Ecto neural progenitor cell (in vitro differentiated cells): ENCODE data around the gene WWP2.
"Not testable (repeated sequence)": the region's sequence is repeated elsewhere in the genome, so short reads cannot be mapped to it uniquely, and the experiment has no call there.

Experiments
- DNase-seq: peaks from one replicate; pipeline ENCODE4 v3.0.0-alpha.2; 2018; ENCODE audit warnings: low spot score

The WWP2 gene

DNA sequence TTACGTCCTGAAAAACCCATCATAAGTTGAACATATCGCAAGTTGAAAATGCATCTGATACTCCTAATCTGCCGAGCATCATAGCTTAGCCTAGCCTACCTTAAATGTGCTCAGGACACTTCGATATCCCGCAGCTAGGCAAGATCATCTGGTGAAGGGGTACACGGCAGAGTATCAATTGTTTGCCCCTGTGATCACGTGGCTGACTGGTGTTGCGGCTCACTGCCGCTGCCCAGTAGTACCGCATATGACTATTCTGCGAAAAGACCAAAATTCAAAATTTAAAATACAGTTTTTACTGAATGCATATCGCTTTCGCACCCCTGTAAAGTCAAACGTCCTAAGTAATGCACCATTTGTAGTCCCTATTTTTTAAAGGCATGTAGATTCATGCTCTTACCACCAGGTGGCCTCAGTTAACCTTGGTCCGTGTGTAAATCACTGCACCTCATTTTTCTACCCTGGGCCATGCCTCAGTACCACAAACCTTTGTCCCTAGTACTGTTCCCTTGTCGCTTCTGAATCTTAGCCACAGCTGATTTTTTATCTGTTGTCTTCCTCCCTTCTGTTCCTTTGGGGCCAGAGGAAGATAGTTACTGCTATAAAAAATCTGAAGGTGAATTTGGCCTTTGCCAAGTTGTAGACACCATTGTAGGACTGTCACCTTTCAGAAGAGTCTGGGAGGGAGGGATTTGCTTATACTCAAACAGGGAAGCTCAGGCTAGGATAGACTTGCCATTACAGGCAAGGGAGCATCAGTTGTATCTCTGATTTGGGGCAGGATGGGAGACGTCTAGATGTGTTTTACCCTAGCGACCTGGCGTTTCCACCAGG, 34.4 kb downstream of the WWP2 start:
- peak; percentile 53 for DNase-seq

DNA sequence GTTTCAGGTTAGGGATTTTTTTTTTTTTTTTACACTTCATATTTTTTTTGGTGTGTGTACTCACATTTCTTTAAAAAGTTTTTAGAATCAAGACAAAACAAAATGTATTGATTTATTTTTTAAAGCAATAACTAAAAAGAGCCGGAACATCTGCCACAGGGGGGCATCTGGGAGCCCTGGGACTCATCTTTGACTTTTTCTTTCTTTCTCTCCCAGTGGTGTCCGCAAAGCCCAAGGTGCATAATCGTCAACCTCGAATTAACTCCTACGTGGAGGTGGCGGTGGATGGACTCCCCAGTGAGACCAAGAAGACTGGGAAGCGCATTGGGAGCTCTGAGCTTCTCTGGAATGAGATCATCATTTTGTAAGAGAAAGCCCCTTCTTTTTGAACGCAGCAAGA, 36.3 kb downstream of the WWP2 start:
- no peak for DNase-seq

DNA sequence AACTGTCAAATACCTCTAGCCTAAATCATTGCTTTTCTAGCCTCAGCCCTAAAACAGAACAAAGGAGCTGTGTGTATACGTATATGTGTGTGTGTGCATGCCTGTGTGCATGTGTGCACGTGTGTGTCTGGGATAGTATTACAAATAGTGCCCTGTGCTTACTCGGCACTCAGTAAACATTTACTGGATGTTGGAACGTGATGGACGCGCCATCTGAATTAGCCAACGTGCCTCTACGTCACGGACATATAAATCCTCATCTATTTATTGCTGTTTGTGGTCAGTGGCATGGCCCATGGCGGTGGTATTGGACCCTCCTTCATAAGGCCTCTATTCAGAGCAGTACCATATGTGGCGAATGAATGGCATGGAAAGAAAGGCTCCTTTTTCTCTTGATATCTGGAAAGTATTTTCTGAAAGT, 37.5 kb downstream of the WWP2 start:
- DNase-seq: no peak

DNA sequence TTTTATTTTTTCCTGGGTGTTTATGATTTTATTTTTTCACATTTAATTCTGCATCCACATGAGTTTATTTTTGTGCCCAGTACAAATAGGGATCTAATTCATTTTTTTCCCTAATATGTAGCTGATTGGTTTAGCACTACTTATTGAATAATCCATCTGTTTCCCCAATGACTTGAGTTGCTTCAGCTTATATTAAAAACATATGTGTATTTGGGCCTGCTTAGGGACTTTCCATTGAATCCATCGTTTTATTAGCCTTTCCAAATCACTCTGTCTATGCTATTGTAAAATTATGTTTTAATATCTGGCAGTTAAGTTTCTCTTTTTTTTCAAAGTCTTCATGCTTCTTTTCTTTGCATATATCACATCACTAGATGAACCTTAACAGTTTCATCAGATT, 42.2 kb downstream of the WWP2 start:
- DNase-seq: no peak

DNA sequence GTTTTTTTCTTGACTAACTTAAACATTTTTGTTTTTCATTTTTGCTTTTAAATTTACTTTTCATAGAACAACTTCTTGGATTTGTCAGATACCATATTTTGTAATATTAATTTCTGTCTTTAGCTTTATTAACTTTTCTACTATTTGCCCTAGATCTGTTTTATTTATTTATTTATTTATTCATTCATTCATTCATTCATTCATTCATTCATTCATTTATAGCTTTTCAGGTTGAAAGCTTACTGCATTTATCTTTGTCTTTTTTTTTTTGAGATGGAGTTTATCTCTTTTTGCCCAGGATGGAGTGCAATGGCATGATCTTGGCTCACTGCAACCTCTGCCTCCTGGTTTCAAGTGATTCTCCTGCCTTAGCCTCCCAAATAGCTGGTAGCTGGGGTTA, 44.6 kb downstream of the WWP2 start:
- not testable (repeated sequence) for DNase-seq

DNA sequence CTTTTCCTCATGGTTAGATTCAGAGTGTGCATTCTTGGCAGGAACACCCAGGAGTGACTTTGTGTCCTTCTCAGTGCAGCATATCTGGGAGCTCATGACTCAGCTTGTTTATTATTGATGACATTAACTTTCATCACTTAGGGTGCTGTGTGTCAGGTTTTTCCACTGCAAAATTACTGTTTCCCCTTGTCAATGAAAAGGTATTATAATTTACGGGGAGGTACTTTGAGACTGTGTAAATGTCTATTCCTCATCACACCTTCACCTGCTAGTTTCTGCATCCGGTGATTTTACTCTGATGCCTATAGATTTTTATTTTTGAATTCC, 50.5 kb downstream of the WWP2 start:
- no peak for DNase-seq

DNA sequence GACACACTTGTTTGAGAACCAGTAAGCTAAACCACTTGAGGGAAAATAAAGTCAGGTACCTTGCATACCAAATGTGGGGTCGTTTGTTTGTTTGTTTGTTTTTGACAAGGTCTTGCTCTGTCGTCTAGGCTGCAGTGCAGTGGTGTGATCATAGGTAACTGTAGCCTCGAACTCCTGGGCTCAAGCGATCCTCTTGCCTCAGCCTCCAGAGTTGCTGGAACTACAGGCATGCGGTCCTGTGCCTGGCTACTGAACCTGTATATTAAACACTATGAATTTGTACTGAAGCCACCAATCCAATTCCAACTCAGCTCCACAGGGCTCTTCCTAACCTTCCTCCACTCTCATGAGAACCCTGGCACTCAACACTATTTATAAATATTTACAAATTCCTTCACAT, 51.9 kb downstream of the WWP2 start:
- DNase-seq: no peak

DNA sequence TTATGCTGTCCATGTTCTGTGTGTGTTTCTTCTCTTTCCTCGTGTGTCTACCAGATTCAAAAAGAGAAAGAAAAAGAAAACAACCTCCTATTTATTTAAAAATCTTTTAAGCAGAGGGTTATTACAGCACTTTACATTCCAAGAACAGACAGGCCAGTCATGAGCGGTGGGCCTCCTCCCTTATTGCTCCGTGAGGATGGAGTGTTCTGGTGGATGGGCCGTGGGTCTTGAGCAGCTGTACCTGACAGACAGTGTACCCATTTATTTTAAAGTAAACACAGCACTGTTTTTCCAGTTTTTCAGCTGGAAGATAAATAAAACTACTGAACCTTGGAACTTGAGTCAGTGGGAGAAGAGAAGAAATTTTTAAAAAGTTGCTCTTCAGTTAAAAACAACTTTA, 52.4 kb downstream of the WWP2 start:
- no peak for DNase-seq

DNA sequence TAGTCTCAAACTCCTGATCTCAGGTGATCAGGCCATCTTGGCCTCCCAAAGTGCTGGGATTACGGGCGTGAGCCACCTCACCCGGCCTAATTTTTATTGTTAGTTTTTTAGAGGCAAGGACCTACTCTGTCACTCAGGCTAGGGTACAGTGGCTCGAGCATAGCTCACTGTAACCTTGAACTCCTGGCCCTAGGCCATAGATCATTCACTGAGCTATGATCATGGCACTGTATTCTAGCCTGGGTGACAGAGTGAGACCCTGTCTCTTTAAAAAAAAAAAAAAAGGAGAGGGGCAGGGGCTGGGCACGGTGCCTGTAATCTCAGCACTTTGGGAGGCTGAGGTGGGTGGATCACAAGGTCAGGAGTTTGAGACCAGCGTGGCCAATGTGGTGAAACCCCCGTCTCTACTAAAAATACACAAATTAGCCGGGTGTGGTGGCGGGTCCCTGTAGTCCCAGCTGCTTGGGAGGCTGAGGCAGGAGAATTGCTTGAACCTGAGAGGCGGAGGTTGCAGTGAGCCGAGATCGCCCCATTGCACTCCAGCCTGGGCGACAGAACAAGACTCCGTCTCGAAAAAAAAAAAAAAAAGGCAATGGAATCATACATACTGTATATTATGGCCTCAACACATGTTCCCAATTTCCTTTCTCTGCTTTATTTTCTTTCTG, 53.2 kb downstream of the WWP2 start:
- DNase-seq: not testable (repeated sequence)

DNA sequence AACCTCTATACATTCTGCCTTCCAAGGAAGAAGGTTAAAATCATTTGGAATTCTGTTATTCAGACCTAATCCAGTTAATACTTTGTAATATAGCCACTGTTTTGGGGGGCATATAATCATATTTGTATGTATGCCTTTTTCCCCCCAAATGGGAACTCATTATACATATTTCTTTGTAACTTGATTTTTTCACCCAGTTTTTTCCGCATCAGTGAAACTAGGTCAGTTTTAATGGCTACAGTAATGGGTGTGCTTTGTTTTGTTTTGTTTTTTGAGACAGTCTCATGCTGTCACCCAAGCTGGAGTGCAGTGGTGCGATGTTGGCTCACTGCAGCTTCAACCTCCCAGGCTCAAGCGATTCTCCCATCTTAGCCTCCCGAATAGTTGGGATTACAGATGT, 54.9 kb downstream of the WWP2 start:
- DNase-seq: no peak

DNA sequence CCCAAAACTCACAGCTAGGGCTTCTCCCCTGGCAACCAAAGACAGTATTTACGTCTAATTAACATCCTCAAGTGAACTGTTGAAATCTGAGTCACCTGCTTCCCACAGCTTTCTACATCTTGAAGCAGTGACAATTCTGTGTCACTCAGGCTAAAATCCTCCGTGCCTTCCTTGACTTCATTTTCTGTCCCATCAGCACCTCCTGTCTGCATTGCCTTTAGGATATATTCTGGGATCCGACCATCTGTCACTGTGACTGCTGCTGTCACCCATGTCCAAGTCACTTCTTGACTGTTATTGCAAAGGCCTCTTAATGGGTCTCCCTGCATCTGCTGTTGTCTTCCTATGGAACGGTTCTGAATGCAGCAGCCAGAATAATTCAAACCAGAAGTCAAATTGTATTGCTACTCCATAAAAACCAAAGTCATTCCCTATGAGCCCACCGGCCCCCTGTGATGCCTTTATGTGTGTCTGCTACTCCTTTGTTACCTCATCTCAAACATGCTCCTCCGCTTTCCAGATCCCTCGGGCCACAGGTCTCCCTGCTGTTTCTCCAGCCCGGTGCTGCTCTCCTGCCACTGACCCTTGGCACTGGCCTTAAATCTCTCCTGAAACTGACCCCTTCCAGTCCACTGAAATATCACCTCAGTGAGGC, 56.9 kb downstream of the WWP2 start:
- DNase-seq: no peak

DNA sequence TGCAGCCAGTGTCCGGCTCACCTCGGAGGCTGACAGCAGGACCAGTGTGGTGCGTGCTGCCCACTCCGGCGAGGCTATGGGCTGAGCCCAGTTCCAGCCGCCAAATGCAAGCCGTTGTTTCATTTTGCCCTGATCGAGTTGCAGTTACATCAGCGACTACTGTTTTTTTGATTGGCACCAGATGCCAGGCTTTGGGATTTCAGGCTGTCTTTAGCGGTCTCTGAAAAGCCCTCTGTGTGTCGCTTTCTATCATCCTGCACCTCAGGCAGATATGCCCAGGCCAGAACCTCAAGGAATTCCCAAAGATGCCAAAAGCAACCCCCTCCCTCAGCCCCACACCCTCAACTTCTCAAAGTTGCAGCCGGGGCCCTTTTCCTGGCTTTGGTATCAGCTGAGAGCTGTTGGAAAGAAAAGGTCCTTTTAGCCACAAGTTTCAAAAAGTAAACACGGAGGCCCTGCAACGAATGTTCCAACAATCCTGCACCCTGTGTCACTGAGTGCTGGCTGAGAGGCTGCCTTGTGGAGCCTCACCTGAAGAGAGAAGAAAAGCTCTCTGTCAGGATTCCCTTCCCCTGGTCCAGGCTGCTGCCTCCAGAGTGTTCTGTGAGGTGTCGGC, 58.9 kb downstream of the WWP2 start:
- no peak for DNase-seq

DNA sequence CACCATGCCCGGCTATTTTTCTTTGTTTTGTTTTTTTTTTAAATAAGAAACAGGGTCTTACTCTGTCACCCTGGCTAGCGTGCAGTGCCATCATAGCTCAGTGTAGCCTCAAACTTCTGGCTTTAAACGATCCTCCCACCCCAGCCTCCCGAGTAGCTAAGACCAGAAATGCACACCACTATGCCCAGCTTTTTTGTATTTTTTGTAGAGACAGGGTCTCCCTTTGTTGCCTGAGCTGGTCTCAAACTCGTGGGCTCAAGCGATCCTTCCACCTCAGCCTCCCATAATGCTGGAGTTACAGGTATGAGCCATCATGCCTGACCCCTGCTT, 59.7 kb downstream of the WWP2 start:
- no peak for DNase-seq

DNA sequence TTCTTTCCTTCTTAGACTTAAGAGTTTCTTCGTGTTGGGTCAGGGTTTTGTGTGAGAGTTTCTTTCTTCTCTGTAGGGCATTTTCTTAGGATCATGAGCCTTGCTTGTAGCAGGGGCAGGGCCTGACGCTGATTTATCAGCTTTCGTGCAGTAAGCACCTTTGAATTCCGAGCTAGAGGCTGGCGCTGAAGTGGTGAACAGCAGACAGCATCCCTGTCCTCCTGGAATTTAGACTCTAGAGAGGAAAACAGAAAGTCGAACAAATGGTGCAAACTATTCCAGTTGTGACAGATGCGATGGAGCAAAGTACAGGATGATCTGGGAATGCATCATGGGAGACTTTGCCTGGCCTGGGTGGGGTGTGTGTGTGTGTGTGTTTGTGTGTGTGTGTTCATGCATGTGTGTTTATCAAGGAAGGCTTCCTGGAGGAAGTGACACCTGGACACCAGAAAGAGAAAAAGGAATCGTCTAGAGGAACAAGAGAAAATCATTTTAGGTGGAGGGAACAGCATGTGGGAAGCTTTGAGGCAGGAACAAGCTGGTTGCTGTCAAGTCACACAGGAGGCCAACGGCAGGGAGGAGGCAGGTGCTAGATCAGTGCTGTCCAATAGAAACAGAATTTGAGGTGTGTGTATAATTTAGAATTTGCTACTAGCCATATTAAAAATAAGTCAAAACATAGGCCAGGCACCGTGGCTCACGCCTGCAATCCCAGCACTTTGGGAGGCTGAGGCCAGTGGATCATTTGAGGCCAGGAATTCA, 60.2 kb downstream of the WWP2 start:
- DNase-seq: no peak

DNA sequence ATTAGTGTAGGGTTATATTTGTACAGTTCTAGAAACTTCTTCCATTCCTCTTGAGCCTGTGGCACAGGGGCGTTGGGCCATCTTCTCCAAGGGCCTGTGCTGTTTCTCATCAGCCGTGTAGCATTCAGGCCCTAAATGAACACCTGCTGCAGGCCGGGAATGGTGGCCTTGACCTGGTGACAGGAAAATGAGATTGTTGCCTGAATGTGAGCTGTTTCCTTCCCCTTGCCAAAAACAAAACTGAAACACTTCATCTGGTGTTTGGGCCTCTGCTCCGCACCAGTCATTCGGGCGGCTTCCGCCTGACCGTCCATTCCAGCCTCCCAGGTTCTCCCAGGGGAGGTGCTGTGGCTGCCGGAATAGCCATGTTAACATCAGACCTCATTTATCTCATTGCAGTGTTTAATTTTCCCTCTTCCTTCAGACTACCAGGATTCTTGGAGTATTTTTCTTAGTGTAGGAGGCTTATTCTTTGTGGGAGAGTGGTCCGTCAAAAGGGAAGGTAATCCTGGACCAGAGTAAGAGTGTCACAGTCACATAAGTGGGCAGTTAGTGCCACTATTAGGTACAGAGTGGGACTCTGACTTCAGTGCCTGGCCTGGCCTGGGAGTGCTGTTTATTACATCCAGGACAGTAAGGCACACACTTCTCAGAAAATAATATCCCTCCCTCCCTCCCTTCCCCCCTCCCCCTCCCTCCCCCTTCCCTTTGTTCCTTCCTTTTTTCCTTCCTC, 61.9 kb downstream of the WWP2 start:
- no peak for DNase-seq

DNA sequence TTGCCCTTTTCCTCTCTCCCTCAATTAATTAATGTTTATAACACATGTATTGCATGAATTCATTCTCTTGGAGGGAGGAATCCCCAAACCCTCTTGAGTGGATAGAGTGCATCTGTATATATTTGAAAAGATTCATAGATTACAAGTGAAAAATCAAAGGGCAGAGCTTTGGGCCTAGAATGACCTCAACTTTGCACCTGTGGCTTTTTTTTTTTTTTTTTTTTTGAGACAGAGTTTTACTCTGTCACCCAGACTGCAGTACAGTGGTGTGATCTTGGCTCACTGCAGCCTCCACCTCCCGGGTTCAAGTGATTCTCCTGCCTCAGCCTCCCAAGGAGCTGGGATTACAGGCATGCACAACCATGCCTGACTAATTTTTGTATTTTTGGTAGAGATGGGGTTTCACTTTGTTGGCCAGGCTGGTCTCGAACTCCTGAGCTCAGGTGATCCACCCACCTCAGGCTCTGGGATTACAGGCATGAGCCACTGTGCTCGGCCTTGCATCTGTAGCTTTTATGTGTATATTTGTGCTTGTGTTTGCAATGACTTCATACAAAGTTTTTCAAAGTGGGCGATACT, 62.5 kb downstream of the WWP2 start:
- DNase-seq: not testable (repeated sequence)

DNA sequence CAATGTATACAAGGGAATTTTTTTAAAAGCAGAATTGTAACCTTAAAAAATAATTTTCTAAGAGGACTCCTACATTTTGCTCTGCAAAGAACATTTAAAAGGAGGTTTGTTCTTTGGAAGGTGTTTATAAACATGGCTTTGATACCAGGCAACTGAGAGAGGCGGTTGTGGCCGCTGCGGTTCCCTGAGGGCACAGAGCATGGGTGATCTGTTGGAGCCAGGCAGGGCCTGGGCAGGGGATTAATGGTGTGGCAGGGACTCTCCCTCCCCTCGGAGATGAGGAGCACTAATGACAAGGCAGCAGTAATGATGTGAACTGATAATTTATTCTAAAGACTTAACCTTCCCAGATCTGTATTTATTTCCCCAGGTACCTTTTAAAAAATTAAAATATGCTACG, 65.4 kb downstream of the WWP2 start:
- no peak for DNase-seq

DNA sequence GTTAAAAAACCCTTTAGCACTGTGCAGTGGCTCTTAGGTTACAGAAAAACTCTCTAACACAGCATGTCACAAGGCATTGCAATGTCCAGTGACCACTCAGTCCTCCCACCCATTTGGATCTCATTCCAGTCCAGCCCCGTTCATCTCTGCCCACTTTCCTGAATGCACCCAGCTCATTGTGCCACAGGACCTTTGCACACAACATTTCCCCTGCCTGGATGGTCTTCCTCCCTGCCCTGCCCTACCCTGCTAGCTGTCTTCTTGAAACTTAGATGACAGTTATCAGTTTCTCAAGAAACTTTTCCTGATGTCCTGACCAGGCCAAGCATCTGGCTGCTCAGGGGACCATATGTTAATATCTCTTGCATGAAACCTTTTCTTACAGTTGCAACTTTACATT, 67.2 kb downstream of the WWP2 start:
- DNase-seq: no peak

DNA sequence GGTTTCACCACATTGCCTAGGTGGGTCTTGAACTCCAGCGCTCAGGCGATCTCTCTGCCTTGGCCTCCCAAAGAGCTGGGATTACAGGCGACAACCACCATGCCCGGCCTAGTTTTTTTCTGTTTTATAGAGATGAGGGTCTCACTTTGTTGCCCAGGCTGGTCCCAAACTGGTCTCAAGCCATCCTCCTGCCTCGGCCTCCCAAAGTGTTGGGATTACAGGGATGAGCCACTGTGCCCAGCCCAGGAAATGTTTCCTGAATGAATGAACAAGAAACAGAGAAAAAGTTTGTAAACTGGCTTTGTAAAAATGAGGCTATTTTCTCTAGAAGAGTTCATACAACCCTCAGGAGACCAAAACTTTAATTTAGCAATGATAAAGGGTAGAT, 68.0 kb downstream of the WWP2 start:
- DNase-seq: no peak

DNA sequence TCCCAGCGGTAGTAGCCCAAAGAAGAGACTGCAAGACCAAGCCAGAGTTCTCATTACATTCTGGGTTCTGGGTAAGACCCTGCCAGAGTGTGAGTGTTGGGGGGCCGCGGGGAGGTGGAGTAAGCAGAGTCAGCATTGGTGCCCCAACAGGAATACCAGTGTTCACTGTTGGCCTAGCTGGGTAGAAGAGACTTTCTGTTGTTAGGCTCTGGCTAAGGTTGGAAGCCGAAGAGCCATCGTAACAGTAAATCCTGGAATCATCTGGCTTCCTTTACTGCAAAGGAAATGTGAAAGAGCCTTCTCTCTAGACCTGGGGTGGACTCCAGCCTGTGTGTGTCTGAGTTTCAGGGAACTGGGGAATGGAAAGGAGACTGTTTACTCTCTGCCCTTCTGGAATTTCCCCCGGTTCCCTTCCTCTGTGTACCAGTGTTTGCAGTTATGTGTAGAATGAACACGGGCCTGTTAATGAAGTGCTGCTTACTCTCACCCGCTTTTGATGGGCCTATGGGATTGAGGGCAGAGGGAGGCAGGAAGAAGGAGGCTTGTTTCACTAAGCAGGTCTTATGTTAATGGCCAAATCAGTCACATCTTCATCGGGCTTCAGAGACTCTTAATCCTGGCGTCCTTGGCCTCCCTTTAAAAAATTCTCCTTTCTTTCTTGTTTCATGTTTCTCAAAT, 68.5 kb downstream of the WWP2 start:
- no peak for DNase-seq
